Neural cell (in vitro differentiated cells): ENCODE measurements around the gene RRBP1. TPM values are rescaled to one million over a fixed set of nuclear protein-coding genes. Genes with fewer than 3 reads are reported as not detected.

ENCODE experiments used
- H2AFZ ChIP-seq: fragments of 200-600, 300-800 bp; sonication (generic), shearing (Covaris generic); 2 replicates; pipeline ENCODE4 v1.6.0; 2014; ENCODE audit warnings: low read depth, mild to moderate bottlenecking, antibody characterized with exemption, low read length, moderate library complexity
- H3F3A ChIP-seq: fragments of 200-600 bp; shearing (Covaris generic); 2 replicates; pipeline ENCODE4 v1.6.1; 2016; ENCODE audit warnings: mild to moderate bottlenecking, moderate library complexity, mixed read lengths, antibody characterized with exemption, low read length; ENCODE audit not compliant: insufficient read depth, poor library complexity, severe bottlenecking
- H3K27ac ChIP-seq: fragments of 200-600, 300-800 bp; sonication (generic), shearing (Covaris generic); 2 replicates; pipeline ENCODE4 v1.5.1; 2014; ENCODE audit warnings: mild to moderate bottlenecking, low read length, moderate library complexity
- H3K27me3 ChIP-seq: fragments of 300-800, 200-600 bp; sonication (generic), shearing (Covaris generic); 2 replicates; pipeline ENCODE4 v1.6.0; 2014; ENCODE audit warnings: mild to moderate bottlenecking, low read depth, low read length, moderate library complexity; ENCODE audit not compliant: insufficient read depth
- H3K36me3 ChIP-seq: fragments of 300-800, 200-600 bp; sonication (generic), shearing (Covaris generic); 2 replicates; pipeline ENCODE4 v1.5.1; 2014; ENCODE audit warnings: mild to moderate bottlenecking, antibody characterized with exemption, low read length, moderate library complexity; ENCODE audit not compliant: insufficient read depth
- H3K4me2 ChIP-seq: fragments of 300-800, 200-600 bp; sonication (generic), shearing (Covaris generic); 2 replicates; pipeline ENCODE4 v1.6.0; 2014; ENCODE audit warnings: mild to moderate bottlenecking, low read length
- H3K4me3 ChIP-seq: fragments of 300-800, 200-600 bp; sonication (generic), shearing (Covaris generic); 2 replicates; pipeline ENCODE4 v1.5.1; 2014; ENCODE audit warnings: mild to moderate bottlenecking, low read length, moderate library complexity
- H3K79me2 ChIP-seq: fragments of 200-600 bp; shearing (Covaris generic); replicated peaks from 2 replicates; pipeline ENCODE4 v1.6.0; 2014; ENCODE audit warnings: mild to moderate bottlenecking, low read length, moderate library complexity; ENCODE audit not compliant: insufficient read depth
- H3K9ac ChIP-seq: fragments of 300-800, 200-600 bp; sonication (generic), shearing (Covaris generic); 2 replicates; pipeline ENCODE4 v1.6.1; 2016; ENCODE audit warnings: mild to moderate bottlenecking, low read length, mixed read lengths
- H3K9me2 ChIP-seq: fragments of 200-600 bp; shearing (Covaris generic); 2 replicates; pipeline ENCODE4 v1.6.1; 2016; ENCODE audit warnings: mild to moderate bottlenecking, low read length, mixed read lengths; ENCODE audit not compliant: insufficient read depth
- H3K9me3 ChIP-seq: fragments of 200-600, 300-800 bp; sonication (generic), shearing (Covaris generic); 2 replicates; pipeline ENCODE4 v1.6.1; 2016; ENCODE audit warnings: mild to moderate bottlenecking, mixed run types, low read length, moderate library complexity, mixed read lengths
- H4K20me1 ChIP-seq: fragments of 200-600 bp; shearing (Covaris generic); 2 replicates; pipeline ENCODE4 v1.6.1; 2016; ENCODE audit warnings: mild to moderate bottlenecking, mixed run types; ENCODE audit not compliant: insufficient read depth
- EP300 ChIP-seq: fragments of 450-650 bp; conservative IDR thresholded peaks from 2 replicates; pipeline ENCODE4 v1.6.1; 2014; ENCODE audit warnings: antibody characterized with exemption, mild to moderate bottlenecking, moderate library complexity; ENCODE audit not compliant: poor library complexity, severe bottlenecking
- EZH2 ChIP-seq: fragments of 200-600, 300-800 bp; shearing (Covaris generic), sonication (generic); IDR thresholded peaks from 2 replicates; pipeline ENCODE4 v1.6.1; 2014; ENCODE audit warnings: antibody characterized with exemption, low read length, borderline replicate concordance, mild to moderate bottlenecking; ENCODE audit not compliant: insufficient read depth, poor library complexity, severe bottlenecking
- MXI1 ChIP-seq: fragments of 450-650 bp; conservative IDR thresholded peaks from 2 replicates; pipeline ENCODE4 v1.6.1; 2014; ENCODE audit warnings: antibody characterized with exemption, mild to moderate bottlenecking; ENCODE audit not compliant: poor library complexity, severe bottlenecking
- POLR2AphosphoS5 ChIP-seq: IDR thresholded peaks from 2 replicates; pipeline ENCODE4 v1.6.1; 2012
- RAD21 ChIP-seq: fragments of 450-650 bp; conservative IDR thresholded peaks from 2 replicates; pipeline ENCODE4 v1.6.1; 2014; ENCODE audit warnings: antibody characterized with exemption, mild to moderate bottlenecking, moderate library complexity
- REST ChIP-seq: IDR thresholded peaks from 2 replicates; pipeline ENCODE4 v1.6.1; 2012; ENCODE audit warnings: borderline replicate concordance
- SMC3 ChIP-seq: fragments of 450-650 bp; conservative IDR thresholded peaks from 2 replicates; pipeline ENCODE4 v1.6.1; 2014; ENCODE audit warnings: antibody characterized with exemption, mild to moderate bottlenecking, moderate library complexity; ENCODE audit not compliant: poor library complexity
- TAF1 ChIP-seq: IDR thresholded peaks from 2 replicates; pipeline ENCODE4 v1.6.1; 2012; ENCODE audit warnings: low read depth
- polyA plus RNA-seq: library from polyadenylated mRNA; depleted of rRNA; stranded (reverse); fragments of >200 nt; gene quantifications from 2 replicates; pipeline ENCODE4 v1.2.3, GENCODE V29; 2014
- TF ChIP-seq, protein P1 (sequence below): fragments of 450-650 bp; IDR thresholded peaks from 2 replicates; pipeline ENCODE4 v1.5.1; 2014; ENCODE audit warnings: antibody characterized with exemption, mild to moderate bottlenecking, moderate library complexity; ENCODE audit not compliant: poor library complexity, severe bottlenecking

The RRBP1 gene
- polyA plus RNA-seq, 1 donor from 2014 or later: 2.2 TPM

DNA sequence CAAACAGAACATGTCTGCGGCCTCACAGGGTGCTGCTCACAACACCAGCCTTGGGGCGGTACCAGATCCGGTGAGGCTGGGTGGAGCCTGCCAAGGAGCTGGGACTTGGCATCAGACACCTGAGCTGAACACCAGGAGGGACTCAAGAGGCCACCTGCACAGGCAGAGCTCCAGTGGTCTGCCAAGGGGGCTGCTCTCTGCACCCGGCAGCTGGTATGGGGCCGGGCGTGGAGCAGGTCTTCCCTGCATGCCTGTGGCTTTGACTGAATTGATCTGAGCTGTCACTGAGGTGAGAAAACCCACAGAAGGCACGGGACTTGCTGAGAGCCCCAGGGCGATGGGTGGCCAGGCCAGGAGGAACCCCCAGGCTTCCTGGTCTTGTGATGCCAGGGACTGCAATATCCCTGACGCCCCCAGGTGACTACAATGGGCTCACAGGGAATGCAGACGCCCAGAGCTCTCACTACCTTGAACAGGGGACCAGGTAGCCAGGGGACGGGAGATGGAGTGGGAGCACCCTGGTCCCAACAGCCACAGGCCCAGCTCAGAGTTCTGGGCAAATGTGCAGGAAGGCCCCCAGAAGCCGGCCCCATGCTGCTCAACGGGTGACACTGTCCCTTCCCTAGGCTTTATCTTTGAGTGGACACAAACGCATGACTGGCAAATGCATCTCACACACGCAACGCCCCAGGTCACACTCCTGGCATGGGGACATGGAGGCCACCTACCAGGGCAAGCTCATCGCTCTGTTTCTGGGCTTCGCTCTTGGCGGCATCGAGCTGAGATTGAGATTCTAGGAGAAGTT is 64.0 kb downstream of the RRBP1 start:
- no peak overlapping the region for H3K4me2 ChIP-seq
- no peak overlapping the region for H3K9ac ChIP-seq
- TF ChIP-seq MXI1 (no peak), TAF1 (no peak), EP300 (no peak), REST (no peak), RAD21 (no peak), POLR2AphosphoS5 (no peak), EZH2 (no peak), SMC3 (no peak)
- TF ChIP-seq, protein P1, sequence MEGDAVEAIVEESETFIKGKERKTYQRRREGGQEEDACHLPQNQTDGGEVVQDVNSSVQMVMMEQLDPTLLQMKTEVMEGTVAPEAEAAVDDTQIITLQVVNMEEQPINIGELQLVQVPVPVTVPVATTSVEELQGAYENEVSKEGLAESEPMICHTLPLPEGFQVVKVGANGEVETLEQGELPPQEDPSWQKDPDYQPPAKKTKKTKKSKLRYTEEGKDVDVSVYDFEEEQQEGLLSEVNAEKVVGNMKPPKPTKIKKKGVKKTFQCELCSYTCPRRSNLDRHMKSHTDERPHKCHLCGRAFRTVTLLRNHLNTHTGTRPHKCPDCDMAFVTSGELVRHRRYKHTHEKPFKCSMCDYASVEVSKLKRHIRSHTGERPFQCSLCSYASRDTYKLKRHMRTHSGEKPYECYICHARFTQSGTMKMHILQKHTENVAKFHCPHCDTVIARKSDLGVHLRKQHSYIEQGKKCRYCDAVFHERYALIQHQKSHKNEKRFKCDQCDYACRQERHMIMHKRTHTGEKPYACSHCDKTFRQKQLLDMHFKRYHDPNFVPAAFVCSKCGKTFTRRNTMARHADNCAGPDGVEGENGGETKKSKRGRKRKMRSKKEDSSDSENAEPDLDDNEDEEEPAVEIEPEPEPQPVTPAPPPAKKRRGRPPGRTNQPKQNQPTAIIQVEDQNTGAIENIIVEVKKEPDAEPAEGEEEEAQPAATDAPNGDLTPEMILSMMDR: no peak
- no peaks in the 10 kb centered on the region for H3K36me3 ChIP-seq
- H3K9me3 ChIP-seq: no peaks in the 10 kb centered on the region
- H3K4me3 ChIP-seq: no peak overlapping the region
- no peak overlapping the region for H3K27ac ChIP-seq
- H3F3A ChIP-seq: no peaks in the 10 kb centered on the region
- no peak overlapping the region for H2AFZ ChIP-seq
- no peaks in the 10 kb centered on the region for H3K27me3 ChIP-seq
- H3K79me2 ChIP-seq: no peaks in the 10 kb centered on the region
- H4K20me1 ChIP-seq: no peaks in the 10 kb centered on the region
- no peaks in the 10 kb centered on the region for H3K9me2 ChIP-seq

DNA sequence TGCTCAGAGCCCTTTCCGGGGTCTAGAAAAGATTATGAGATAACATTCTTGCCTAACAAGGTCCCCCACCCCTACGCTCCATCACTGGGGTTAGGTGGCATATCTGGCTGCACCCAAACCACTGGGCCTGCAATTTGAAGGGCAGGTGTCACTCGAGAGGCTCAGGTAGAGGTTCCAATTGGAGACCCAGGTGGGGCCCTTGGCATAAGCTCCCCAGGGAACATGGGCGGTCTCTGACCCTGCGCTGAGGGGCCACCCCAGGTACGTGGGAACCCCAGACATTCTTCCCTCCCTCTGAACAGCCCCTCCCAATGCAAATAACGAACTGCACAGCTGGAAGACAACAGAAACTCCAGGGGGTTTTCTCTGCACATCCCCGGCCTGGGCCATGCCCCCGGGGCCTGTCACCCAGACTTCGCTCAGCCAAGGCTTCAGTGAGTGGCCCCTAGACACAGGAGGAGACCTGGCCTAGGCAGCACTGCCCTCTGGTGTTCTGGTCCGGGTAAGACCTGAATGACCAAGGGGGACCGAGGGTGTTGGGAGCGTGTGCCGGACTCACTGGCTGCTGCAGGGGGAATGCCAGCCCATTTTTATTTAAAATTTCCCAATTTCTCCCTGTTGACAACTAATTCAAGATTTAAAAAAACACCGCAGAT is 64.7 kb downstream of the RRBP1 start:
- Histone ChIP-seq H4K20me1 (no peaks in the 10 kb centered on the region), H3F3A (no peaks in the 10 kb centered on the region), H3K9me2 (no peaks in the 10 kb centered on the region), H3K9me3 (no peaks in the 10 kb centered on the region), H3K4me3 (no peak overlapping the region), H3K4me2 (no peak overlapping the region), H3K9ac (no peak overlapping the region), H3K27me3 (no peaks in the 10 kb centered on the region), H3K36me3 (no peaks in the 10 kb centered on the region), H2AFZ (no peak overlapping the region), H3K27ac (no peak overlapping the region), H3K79me2 (no peaks in the 10 kb centered on the region)
- TF ChIP-seq, protein P1: peak; percentile 61
- no peak for TF ChIP-seq TAF1
- TF ChIP-seq MXI1: no peak
- peak; percentile 68 for TF ChIP-seq RAD21
- no peak for TF ChIP-seq POLR2AphosphoS5
- no peak for TF ChIP-seq REST
- TF ChIP-seq SMC3: peak; percentile 75
- TF ChIP-seq EP300: no peak
